GM12878 (cell line): ENCODE data around the gene MACF1. TPM values are rescaled to one million over a fixed set of nuclear protein-coding genes. Genes with fewer than 3 reads are reported as not detected.

Source experiments
- ATAC-seq: fragments of 200-7000 bp; cut with Tn5 transposase; 3 replicates; pipeline ENCODE4 v1.9.1; 2020; ENCODE audit warnings: mild to moderate bottlenecking, moderate library complexity
- BruUV-seq: library from RNA; stranded (reverse); fragments of 400-500 nt; replicated peaks from 2 replicates; lab custom pipeline; 2021; lab: Mats Ljungman, UMichigan
- CTCF ChIA-PET: fragments of 300-600 bp; sonication (Branson Sonifier 250); formaldehyde crosslinking; extraction: SDS; loops from one replicate; lab custom pipeline; 2021; ENCODE audit warnings: inconsistent platforms; lab: Yijun Ruan, JAX
- POLR2A ChIA-PET: fragments of 350-600 bp; formaldehyde crosslinking; extraction: SDS; loops from one replicate; lab custom pipeline; 2021; ENCODE audit warnings: inconsistent platforms; lab: Charles Lee
- RAD21 ChIA-PET: fragments of 300-600 bp; sonication (Branson Sonifier 250); formaldehyde crosslinking; loops from one replicate; lab custom pipeline; 2023; ENCODE audit warnings: antibody characterized with exemption; ENCODE audit not compliant: unreplicated experiment; lab: Charles Lee
- SMC1A ChIA-PET: fragments of 300-600 bp; sonication (Branson Sonifier 250); formaldehyde crosslinking; loops from one replicate; lab custom pipeline; 2023; ENCODE audit not compliant: unreplicated experiment, uncharacterized antibody; lab: Charles Lee
- DNase-seq: peaks from one replicate; pipeline ENCODE4 v3.0.0-alpha.2; 2011; ENCODE audit warnings: low read depth, low spot score
- FAIRE-seq: peaks from 3 replicates; lab custom pipeline; 2011; peaks lifted over from hg19 to GRCh38; lab: Jason Lieb, UNC
- H2AFZ ChIP-seq: 2 replicates; pipeline ENCODE4 v1.6.0; 2011; ENCODE audit warnings: low read depth, low read length, control low read depth; ENCODE audit not compliant: control insufficient read depth
- H3K27ac ChIP-seq: 2 replicates; pipeline ENCODE4 v1.5.1; 2011; ENCODE audit warnings: control low read depth; ENCODE audit not compliant: control insufficient read depth, insufficient read depth
- H3K27me3 ChIP-seq, 2 experiments: replicated peaks in 1 of 2; 2 replicates each; pipeline versions ENCODE4 v1.6.0 to v1.6.1; 2011; ENCODE audit warnings: low read length in 1 of 2; ENCODE audit not compliant: control insufficient read depth in 2 of 2, insufficient read depth in 2 of 2
- H3K36me3 ChIP-seq, 2 experiments: 2 replicates each; pipeline ENCODE4 v1.5.1; 2011; ENCODE audit warnings: low read length in 1 of 2; ENCODE audit not compliant: control insufficient read depth in 2 of 2, insufficient read depth in 2 of 2
- H3K4me1 ChIP-seq: 2 replicates; pipeline ENCODE4 v1.6.1; 2011; ENCODE audit warnings: mild to moderate bottlenecking, low read length, moderate library complexity, mixed read lengths; ENCODE audit not compliant: control insufficient read depth, insufficient read depth
- H3K4me2 ChIP-seq: 2 replicates; pipeline ENCODE4 v1.6.0; 2011; ENCODE audit warnings: control low read depth; ENCODE audit not compliant: control insufficient read depth, insufficient read depth
- H3K4me3 ChIP-seq: fragments of 200-600 bp; sonication (generic); 2 replicates; pipeline ENCODE4 v1.5.1; 2016
- H3K79me2 ChIP-seq: 2 replicates; pipeline ENCODE4 v1.6.0; 2011; ENCODE audit warnings: low read length; ENCODE audit not compliant: control insufficient read depth, insufficient read depth
- H3K9ac ChIP-seq: 2 replicates; pipeline ENCODE4 v1.8.0; 2011; ENCODE audit warnings: low read length, control low read depth, mixed read lengths; ENCODE audit not compliant: control insufficient read depth, insufficient read depth
- H3K9me3 ChIP-seq: replicated peaks from 3 replicates; pipeline ENCODE4 v1.5.1; 2011; ENCODE audit warnings: mild to moderate bottlenecking, low read length; ENCODE audit not compliant: control insufficient read depth, insufficient read depth
- H4K20me1 ChIP-seq: 2 replicates; pipeline ENCODE4 v1.6.0; 2011; ENCODE audit not compliant: control insufficient read depth, insufficient read depth
- EED ChIP-seq: sonication (generic); IDR thresholded peaks from 2 replicates; pipeline ENCODE4 v1.6.1; 2016; ENCODE audit warnings: antibody characterized with exemption, low read depth
- FOXK2 ChIP-seq: fragments of 450-650 bp; IDR thresholded peaks from 2 replicates; pipeline ENCODE4 v1.6.1; 2017; ENCODE audit warnings: mild to moderate bottlenecking, moderate library complexity
- IKZF1 ChIP-seq: fragments of 450-650 bp; conservative IDR thresholded peaks from 2 replicates; pipeline ENCODE4 v1.6.1; 2017; ENCODE audit warnings: antibody characterized with exemption, mild to moderate bottlenecking
- IKZF2 ChIP-seq, 2 experiments: fragments of 450-650 bp; IDR thresholded peaks; 2 replicates each; pipeline ENCODE4 v1.6.1; 2017; ENCODE audit warnings: mild to moderate bottlenecking in 2 of 2, moderate library complexity in 2 of 2
- JUNB ChIP-seq: IDR thresholded peaks from 2 replicates; pipeline ENCODE4 v1.6.1; 2016; ENCODE audit warnings: antibody characterized with exemption, mild to moderate bottlenecking
- KDM1A ChIP-seq: fragments of 200-600 bp; sonication (generic); IDR thresholded peaks from 2 replicates; pipeline ENCODE4 v1.6.1; 2016; ENCODE audit warnings: borderline replicate concordance
- NR2F1 ChIP-seq: fragments of 450-650 bp; conservative IDR thresholded peaks from 2 replicates; pipeline ENCODE4 v1.6.1; 2017; ENCODE audit warnings: mild to moderate bottlenecking
- NRF1 ChIP-seq: conservative IDR thresholded peaks from 2 replicates; pipeline ENCODE4 v1.6.1; 2011; ENCODE audit warnings: mild to moderate bottlenecking, low read depth, low read length, improper control_type of control experiment
- PKNOX1 ChIP-seq: fragments of 450-650 bp; IDR thresholded peaks from 2 replicates; pipeline ENCODE4 v1.6.1; 2016; ENCODE audit warnings: mild to moderate bottlenecking
- POU2F2 ChIP-seq: IDR thresholded peaks from 3 replicates; pipeline ENCODE4 v1.6.1; 2011; ENCODE audit warnings: low read depth, mild to moderate bottlenecking, low read length, borderline replicate concordance
- RUNX3 ChIP-seq: IDR thresholded peaks from 2 replicates; pipeline ENCODE4 v1.6.1; 2012; ENCODE audit warnings: low read length, inconsistent platforms
- SUZ12 ChIP-seq: fragments of 200-600 bp; sonication (generic); IDR thresholded peaks from one replicate; pipeline ENCODE4 v1.6.1; 2018; ENCODE audit warnings: antibody characterized with exemption, mild to moderate bottlenecking; ENCODE audit not compliant: unreplicated experiment
- TCF3 ChIP-seq: IDR thresholded peaks from 2 replicates; pipeline ENCODE4 v1.6.1; 2012; ENCODE audit warnings: low read depth, mild to moderate bottlenecking, low read length, borderline replicate concordance; ENCODE audit not compliant: insufficient read depth
- YY1 ChIP-seq: IDR thresholded peaks from 2 replicates; pipeline ENCODE4 v1.6.1; 2011; ENCODE audit warnings: low read depth, mild to moderate bottlenecking, low read length
- ZNF687 ChIP-seq: fragments of 450-650 bp; IDR thresholded peaks from 2 replicates; pipeline ENCODE4 v1.6.1; 2017; ENCODE audit warnings: mild to moderate bottlenecking, moderate library complexity
- ZSCAN29 ChIP-seq: fragments of 450-650 bp; IDR thresholded peaks from 2 replicates; pipeline ENCODE4 v1.6.1; 2017; ENCODE audit warnings: mild to moderate bottlenecking, moderate library complexity
- WGBS: methylation state at CpG from one replicate; pipeline ENCODE4 v1.1.6; 2016; ENCODE audit warnings: low lambda C conversion rate; ENCODE audit not compliant: insufficient replicate concordance, insufficient coverage; ENCODE audit errors: missing lambda C conversion rate; 5-methylcytosine and 5-hydroxymethylcytosine counted together
- in situ Hi-C: fragments of 300-500 bp; cut with MboI; formaldehyde crosslinking; loops from 9 replicates; pipeline ENCODE4 v1.14.3; 2018; ENCODE audit warnings: mixed read lengths
- intact Hi-C: fragments of 100-400 bp; cut with micrococcal nuclease; formaldehyde crosslinking; loops from one replicate; pipeline ENCODE4 v1.14.2; 2022; ENCODE audit not compliant: unreplicated experiment
- polyA plus RNA-seq, 11 experiments: library from polyadenylated mRNA; depleted of rRNA in 4 of 11; unstranded in 6 of 11; stranded (reverse) in 5 of 11; fragments of >200 nt; fragmentation: Nextera tagmentation in 4 of 11; fragmentation: Illumina TruSeq in 1 of 11; extraction: Ambion mirVana in 4 of 11; extraction: Trizol in 1 of 11; gene quantifications; 1 replicate in 1 of 11; 2 replicates in 10 of 11; pipeline versions ENCODE4 v1.2.1 to v1.2.3, GENCODE V29; 2011 to 2016; ENCODE audit warnings: inconsistent platforms in 2 of 11, missing spikeins in 2 of 11, low read depth in 1 of 11
- total RNA-seq, 4 experiments: library from RNA; depleted of rRNA in 3 of 4; stranded (reverse); fragments of >200 nt in 3 of 4; fragmentation: Illumina TruSeq in 1 of 4; extraction: Trizol in 1 of 4; gene quantifications; 2 replicates each; pipeline versions ENCODE4 v1.2.1 to v1.2.3, GENCODE V29; 2013 to 2021

Gene MACF1
- total and polyA plus RNA-seq, 10 of the 15 experiments (the other 5 are each of a cell fraction or from before 2014, with no cell fraction given): 15.5 to 201 (median 76.9) TPM

GRCh38 chr1:39394598-39394997, 190.1 kb downstream of the MACF1 start:
- ChIA-PET RAD21 (interaction anchor here (0.6 to 0.9 kb wide), 3 partner anchors 144 to 406 kb away, joined by 3 to 4 read pairs (median 3); no protein-coding TSS in a partner anchor), SMC1A (interaction anchor here (0.6 to 2.4 kb wide), 5 partner anchors 11 to 1439 kb away, joined by 3 to 6 read pairs (median 5); no protein-coding TSS in a partner anchor), CTCF (interaction anchor here (0.7 to 1.4 kb wide), 3 partner anchors 16 to 997 kb away, joined by 3 read pairs; no protein-coding TSS in a partner anchor), POLR2A (interaction anchor here (1.1 to 1.5 kb wide), 2 partner anchors 13 to 33 kb away, joined by 3 read pairs; no protein-coding TSS in a partner anchor)
- Histone ChIP-seq H3K36me3 (peaks cover 2 to 11% of the 10 kb centered on the region in 2 experiments), H3K4me3 (no peak overlapping the region), H3K4me2 (no peak overlapping the region), H3K27ac (no peak overlapping the region), H3K9ac (no peak overlapping the region), H3K4me1 (peaks cover 27% of the 10 kb centered on the region), H3K27me3 (no peaks in the 10 kb centered on the region), H4K20me1 (no peaks in the 10 kb centered on the region), H2AFZ (no peak overlapping the region), H3K9me3 (no peaks in the 10 kb centered on the region), H3K79me2 (peaks cover 34% of the 10 kb centered on the region)
- 0 out of 2 replicates have a peak, but pooled peaks have one; percentile 33 for TF ChIP-seq EED
- peak; percentile 48 for TF ChIP-seq PKNOX1
- TF ChIP-seq ZNF687: no peak
- TF ChIP-seq JUNB: no peak
- no peak for TF ChIP-seq TCF3
- TF ChIP-seq KDM1A: no peak
- TF ChIP-seq RUNX3: peak; percentile 11; the same call in 1 of the 2 replicates
- TF ChIP-seq ZSCAN29: no peak
- no peak for TF ChIP-seq NRF1
- no peak for TF ChIP-seq YY1
- no peak for TF ChIP-seq IKZF2 (IDR thresholded peaks at IDR 0.05)
- TF ChIP-seq IKZF1: no peak
- no peak for TF ChIP-seq POU2F2
- TF ChIP-seq SUZ12: no peak
- TF ChIP-seq FOXK2: no peak
- 0 out of 2 replicates have a peak, but pooled peaks have one; percentile 12 for TF ChIP-seq NR2F1
- in situ Hi-C loops (no loop called here), intact Hi-C loops (no loop called here)
- 33% methylated on average over 3 of the region's 3 CpGs for WGBS
- DNase-seq (no peak), ATAC-seq (peak; percentile 58), FAIRE-seq (no peak)
- no TSS peak for BruUV-seq
